HG03432 (cell line): ENCODE measurements around the gene LPXN.

ENCODE experiments used
- ATAC-seq: cut with Tn5 transposase; IDR thresholded peaks from one replicate; pipeline ENCODE4 v1.9.1; 2021; ENCODE audit warnings: mild to moderate bottlenecking, moderate library complexity; ENCODE audit not compliant: unreplicated experiment

Gene LPXN

GRCh38 chr11:58575377-58576020, at the start of gene LPXN:
LPXN (minus strand) TSS chr11:58575856; CDS start chr11:58575772, 84 bp downstream.
- no peak for ATAC-seq

DNA sequence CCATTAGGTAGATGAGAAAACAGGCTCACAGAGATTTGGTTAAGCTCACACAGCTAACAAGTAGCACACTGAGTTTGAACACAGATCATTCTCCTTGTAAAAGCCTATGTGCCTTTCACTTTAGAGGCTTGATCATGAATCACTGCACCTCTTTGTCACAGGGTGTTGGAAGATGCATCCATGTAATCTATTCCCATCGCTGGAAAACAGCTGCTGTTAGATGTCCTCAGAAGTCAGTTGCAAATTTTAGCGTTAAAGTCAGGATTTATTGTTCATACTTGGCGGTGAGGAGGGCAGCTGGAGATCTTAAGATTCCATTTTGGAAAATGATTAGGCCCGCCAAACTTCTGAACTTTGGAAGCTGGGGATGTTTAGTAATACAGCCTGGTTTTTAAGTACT, 49.4 kb upstream of the LPXN start:
- ATAC-seq: no peak

- ATAC-seq: no peak
Observed at GRCh38 chr11:58622344-58622743, 46.7 kb upstream of the LPXN start, which contains the start of gene CNTF. CNTF (plus strand) TSS chr11:58622665; CDS start chr11:58622753, 88 bp downstream.

DNA sequence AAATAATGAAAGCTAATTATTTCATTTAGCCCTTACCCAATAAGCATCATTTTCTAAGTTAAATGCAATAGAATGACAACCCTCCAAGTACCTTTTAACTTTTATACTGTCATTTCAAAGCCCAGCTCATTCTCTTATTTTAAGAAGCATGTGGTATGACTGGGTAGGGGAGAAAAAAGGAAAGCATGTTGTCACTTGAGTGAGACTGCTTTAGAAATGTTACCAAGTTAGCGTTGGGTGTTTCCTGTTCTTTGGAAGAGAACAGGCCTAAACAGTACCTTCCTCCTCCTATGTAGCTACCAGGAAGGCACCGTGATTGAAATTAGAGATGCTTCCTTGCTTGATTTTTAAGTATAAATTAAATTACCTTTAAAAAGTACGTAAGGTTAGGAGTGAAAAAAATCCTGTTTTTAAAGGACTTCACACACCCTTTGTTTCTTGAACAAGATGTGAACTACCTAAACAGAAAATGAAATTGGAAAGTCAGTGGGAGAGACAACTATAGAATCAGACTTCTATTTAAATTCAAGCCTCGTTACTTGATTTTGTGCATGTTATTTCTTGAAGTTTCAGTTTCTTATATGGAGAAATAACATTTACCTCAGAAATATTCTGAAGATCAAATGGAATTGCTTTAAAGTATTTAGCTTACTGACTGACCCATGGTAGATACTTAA, 46.1 kb upstream of the LPXN start:
- ATAC-seq: peak; percentile 63

DNA sequence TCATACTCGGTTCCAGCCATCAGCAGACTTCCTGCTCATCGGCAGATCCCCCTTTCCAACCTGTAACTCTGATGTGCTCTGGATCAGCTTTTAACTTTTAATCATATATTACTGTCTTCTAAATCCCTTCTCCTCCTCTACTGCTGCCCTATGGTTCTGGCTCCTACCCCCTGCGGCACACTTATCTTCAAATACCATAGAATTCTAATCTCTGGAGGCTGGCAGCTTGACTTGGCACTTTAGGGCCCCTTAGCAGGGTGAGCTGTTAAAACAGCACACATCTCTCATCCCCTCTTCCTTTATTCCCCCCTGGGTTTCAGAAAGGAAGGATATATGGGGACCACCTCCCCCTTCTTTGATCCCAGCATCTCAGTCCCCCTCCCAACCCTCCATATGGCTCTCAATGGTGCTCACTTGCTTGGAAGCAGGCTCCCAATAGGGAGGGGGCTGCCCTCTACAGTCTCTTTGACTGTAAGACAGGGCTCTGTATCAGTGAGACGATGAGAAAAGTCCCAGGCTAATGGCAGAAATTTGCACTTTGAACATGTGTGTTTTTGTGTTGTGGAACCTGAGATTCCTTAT, 42.4 kb upstream of the LPXN start:
- no peak for ATAC-seq

DNA sequence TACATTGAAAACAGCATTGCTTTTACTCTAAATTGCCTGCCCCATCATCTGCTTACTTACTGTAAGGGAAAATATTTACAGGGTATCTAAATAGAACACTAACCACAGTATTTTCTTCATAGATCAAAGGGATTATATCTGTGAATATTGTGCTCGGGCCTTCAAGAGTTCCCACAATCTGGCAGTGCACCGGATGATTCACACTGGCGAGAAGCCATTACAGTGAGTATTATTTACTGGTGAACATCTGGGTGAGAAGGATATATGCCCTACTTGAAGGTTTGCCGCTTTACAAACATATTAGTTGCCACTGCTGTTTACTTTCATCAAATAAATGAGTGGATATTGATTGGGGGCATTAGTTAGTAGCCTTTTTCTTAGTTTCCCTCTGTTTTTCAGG, 40.9 kb upstream of the LPXN start:
- no peak for ATAC-seq

- no peak for ATAC-seq
Observed at GRCh38 chr11:58615559-58615958, 39.9 kb upstream of the LPXN start.

DNA sequence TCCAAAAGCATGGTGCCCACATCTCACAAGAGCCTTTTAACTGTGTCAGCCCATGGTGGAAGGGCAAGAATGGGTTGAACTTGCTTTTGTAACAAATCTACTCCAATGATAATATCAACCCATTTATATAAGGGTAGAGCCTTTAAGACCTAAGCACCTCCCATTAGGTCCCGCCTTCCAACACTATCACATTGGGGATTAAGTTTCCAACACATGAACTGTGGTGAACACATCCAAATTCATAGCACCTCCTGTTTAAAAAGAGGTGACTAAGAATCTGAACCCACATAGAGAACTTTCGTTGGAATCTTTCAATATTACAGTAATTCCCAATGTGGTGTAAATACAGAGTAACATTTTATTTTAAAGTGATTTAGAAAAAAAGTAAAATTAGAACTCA, 37.6 kb upstream of the LPXN start:
- ATAC-seq: no peak

DNA sequence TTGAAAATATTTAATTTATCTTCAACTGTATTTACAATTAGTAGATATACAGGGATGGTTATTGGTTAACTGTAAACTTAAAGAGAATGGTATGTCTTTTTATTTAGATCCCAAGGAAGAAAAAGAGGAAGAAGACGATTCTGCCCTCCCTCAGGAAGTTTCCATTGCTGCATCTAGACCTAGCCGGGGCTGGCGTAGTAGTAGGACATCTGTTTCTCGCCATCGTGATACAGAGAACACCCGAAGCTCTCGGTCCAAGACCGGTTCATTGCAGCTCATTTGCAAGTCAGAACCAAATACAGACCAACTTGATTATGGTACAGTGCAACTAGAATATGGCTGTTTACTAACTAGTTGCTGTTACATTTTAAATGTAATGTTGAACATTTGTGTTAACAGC, 34.1 kb upstream of the LPXN start:
- no peak for ATAC-seq

- ATAC-seq: no peak
Observed at GRCh38 chr11:58608331-58608730, 32.7 kb upstream of the LPXN start.

GRCh38 chr11:58606930-58607714, 31.5 kb upstream of the LPXN start:
- no peak for ATAC-seq

DNA sequence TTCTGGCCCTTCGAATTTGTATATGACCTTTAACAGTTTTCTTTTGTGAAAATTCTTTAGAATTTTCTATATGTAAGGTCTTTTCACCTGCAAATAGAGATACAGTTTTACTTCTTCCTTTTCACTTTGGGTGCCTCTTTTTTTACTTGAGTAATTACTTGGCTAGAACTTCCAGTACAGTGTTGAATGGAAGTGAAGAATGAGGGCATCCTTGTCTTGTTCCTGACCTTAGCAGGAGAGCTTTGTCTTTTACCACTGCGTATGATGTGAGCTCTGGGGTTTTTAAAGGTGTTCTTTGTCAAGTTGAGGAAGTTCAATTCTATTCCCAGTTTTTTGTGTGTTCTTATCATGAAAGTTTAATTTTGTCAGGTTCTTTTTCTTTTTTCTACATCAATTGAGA, 24.9 kb upstream of the LPXN start:
- no peak for ATAC-seq

DNA sequence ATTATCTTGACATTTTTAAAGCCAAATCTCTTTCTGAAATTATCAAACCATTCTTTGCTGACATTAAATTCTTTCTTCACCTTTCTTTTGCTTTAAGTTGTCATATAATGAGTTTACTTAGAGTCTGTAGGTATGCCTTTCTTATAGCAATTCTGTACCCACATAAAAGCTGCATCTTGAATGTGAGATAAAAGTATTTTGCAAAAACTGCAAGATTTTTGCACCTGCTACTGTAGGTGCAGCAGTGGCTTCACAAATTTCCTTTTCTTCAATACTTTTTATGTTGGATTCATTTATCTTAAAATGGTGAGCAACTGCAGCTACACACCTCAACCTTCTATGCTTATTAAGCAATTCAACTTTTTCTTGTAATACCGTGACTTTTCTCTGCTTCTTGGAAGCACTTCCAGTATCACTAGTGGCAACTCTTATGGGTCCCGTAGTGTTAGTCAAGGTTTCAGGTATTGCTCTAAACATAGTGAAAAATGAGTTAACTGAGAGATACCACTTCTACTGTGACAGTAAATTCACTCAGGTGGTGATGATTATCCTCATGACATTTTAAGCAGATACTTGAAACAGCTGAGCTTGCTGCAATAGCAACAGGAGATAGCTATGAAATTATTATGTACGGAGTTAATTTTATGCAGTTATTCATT, 22.0 kb upstream of the LPXN start:
- no peak for ATAC-seq

- ATAC-seq: no peak
Observed at GRCh38 chr11:58596621-58597020, 21.0 kb upstream of the LPXN start.

DNA sequence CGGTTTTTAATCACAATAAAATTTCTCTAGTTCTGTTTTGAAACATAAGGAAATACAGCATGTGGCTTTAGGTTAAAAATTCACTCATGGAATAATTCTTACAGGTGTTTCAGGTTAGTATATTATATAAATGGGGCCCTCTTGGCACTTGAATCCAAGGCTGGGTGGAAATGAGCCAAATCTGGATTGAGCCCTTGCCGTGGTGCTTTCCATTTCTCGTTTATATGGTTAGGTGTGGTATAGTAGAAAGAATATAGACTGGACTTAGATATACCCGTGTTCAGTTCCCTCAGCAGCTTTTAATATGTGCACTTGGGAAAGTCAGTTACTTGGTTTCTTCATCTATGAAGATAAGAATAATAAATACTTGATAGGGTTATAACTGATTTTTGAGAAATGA, 19.2 kb upstream of the LPXN start:
- no peak for ATAC-seq

DNA sequence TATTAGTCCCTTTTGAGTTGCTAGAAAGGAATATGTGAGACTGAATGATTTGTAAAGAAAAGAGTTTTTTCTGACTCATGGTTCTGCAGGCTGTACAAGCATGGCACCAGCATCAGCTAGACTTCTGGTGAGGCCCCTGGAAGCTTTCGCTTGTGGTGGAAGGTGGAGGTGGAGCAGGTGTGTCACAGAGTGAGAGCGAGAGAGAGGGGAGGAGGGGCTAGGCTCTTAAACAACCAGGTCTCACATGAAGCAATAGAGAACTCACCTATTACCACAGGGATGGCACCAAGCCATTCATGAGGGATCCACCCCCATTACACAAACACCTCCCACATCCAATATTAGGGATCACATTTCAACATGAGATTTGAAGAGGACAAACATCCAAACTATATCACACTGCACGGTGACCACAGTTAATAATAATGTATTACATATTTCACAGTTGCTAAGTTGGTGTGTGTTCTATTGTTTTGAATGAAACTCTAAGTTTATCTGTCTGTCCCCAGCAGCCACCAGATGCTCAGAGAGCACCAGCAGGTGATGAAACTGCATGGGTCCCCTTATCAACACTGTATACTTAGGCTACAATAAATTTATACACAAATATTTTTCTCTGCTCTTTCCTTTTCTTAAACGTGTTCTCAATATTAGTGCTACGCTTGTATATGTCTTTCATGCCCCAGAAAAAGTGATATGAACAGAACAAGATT, 17.3 kb upstream of the LPXN start:
- no peak for ATAC-seq

- no peak for ATAC-seq
Observed at GRCh38 chr11:58591659-58592058, 16.0 kb upstream of the LPXN start.

GRCh38 chr11:58586998-58587397, 11.3 kb upstream of the LPXN start:
- ATAC-seq: no peak

DNA sequence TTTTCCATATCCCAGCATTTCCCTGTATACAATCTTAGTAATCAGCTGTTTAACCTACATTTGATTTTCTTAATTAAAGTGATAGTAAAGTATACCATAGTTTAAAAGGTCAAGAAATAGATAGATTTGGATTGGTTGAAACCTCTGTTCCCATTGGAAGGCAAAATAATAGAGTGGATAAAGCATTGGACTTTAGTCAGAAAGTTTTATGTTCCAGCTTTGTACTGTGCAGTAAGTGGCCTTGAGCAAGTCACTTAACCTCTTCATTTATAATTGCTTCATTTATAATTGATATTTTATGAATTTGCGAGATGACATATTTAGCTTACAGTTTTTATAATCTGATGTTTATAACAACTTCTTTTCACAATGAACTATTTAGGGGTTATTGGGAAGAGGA, 6.8 kb upstream of the LPXN start:
- no peak for ATAC-seq

DNA sequence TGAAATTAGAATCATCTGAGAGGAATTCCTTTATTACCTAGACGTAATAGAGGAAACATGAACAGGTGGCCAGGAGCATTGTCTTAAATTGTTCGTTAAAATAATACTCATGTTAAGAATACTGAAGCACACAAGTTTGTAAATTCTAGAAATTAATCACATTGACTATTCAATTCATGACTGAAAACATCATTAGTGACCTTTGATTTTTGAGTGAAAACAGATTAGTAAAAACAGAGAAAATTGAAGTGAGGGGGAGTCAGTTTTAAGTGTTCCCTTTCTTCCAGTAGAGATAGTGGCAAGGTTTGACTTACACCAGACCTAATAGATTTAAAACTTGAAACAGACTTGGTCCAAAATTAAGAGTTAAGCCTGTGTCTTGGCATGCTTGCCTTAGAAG, 4.7 kb upstream of the LPXN start:
- ATAC-seq: no peak
